ENCODE data around the gene USP46.

Gene USP46

GRCh38 chr4:52568351-52568750 lies 90.8 kb downstream of the USP46 start:
- DNase-seq = no peak

- DNase-seq = no peak
Observed at GRCh38 chr4:52566136-52567031, 92.7 kb downstream of the USP46 start.

GRCh38 chr4:52560844-52561280 lies 98.2 kb downstream of the USP46 start:
- DNase-seq = no peak

- no peak for DNase-seq
Observed at GRCh38 chr4:52555356-52555716, 103.8 kb downstream of the USP46 start.

- DNase-seq = no peak
Observed at GRCh38 chr4:52554612-52555355, 104.3 kb downstream of the USP46 start.

- DNase-seq = no peak
Observed at GRCh38 chr4:52552778-52553177, 106.3 kb downstream of the USP46 start.

GRCh38 chr4:52551487-52551886 lies 107.6 kb downstream of the USP46 start:
- no peak for DNase-seq

- no peak for DNase-seq
Observed at GRCh38 chr4:52550186-52550585, 108.9 kb downstream of the USP46 start.

- DNase-seq = no peak
Observed at GRCh38 chr4:52548818-52549570, 110.1 kb downstream of the USP46 start.

GRCh38 chr4:52546449-52546848 lies 112.7 kb downstream of the USP46 start:
- DNase-seq = no peak

GRCh38 chr4:52545099-52546069 lies 113.7 kb downstream of the USP46 start:
- DNase-seq = peak; percentile 62

Measured in CD4-positive, alpha-beta T cell treated with Interleukin-4 for 4 hours (primary cell).